BLaER1 (cell line): Measurements from ENCODE around the gene MPO.

Source experiments
- H3K27ac ChIP-seq: shearing (Covaris generic); formaldehyde crosslinking; 2 replicates; pipeline ENCODE4 v1.8.1; 2022
- H3K27me3 ChIP-seq: shearing (Covaris generic); formaldehyde crosslinking; 2 replicates; pipeline ENCODE4 v1.8.1; 2022
- H3K36me3 ChIP-seq: shearing (Covaris generic); formaldehyde crosslinking; 2 replicates; pipeline ENCODE4 v1.8.1; 2022
- H3K4me1 ChIP-seq: shearing (Covaris generic); formaldehyde crosslinking; 2 replicates; pipeline ENCODE4 v1.8.1; 2022
- H3K4me2 ChIP-seq: shearing (Covaris generic); formaldehyde crosslinking; 2 replicates; pipeline ENCODE4 v1.8.1; 2022
- H3K4me3 ChIP-seq: shearing (Covaris generic); formaldehyde crosslinking; 2 replicates; pipeline ENCODE4 v1.8.1; 2022
- H3K9ac ChIP-seq: shearing (Covaris generic); formaldehyde crosslinking; 2 replicates; pipeline ENCODE4 v1.8.1; 2022
- H3K9me3 ChIP-seq: shearing (Covaris generic); formaldehyde crosslinking; 2 replicates; pipeline ENCODE4 v1.8.1; 2022
- H4K20me1 ChIP-seq: shearing (Covaris generic); formaldehyde crosslinking; 2 replicates; pipeline ENCODE4 v1.8.1; 2022
- Cebpa-rat ChIP-seq: shearing (Covaris generic); IDR thresholded peaks from 2 replicates; pipeline ENCODE4 v1.8.1; 2022

Gene MPO

GRCh38 chr17:58249270-58250133, 31.2 kb downstream of the MPO start:
- peaks cover 17% of the 10 kb centered on the region for H3K27me3 ChIP-seq
- H3K4me3 ChIP-seq = peak overlapping the region; percentile 66
- H3K27ac ChIP-seq = peak overlapping the region; percentile 69
- no peaks in the 10 kb centered on the region for H3K9me3 ChIP-seq
- H3K9ac ChIP-seq = peak overlapping the region; percentile 77
- no peaks in the 10 kb centered on the region for H3K36me3 ChIP-seq
- TF ChIP-seq Cebpa-rat = no peak
- peaks cover 13% of the 10 kb centered on the region for H3K4me1 ChIP-seq
- H4K20me1 ChIP-seq = no peaks in the 10 kb centered on the region
- H3K4me2 ChIP-seq = peak overlapping the region; percentile 95

- TF ChIP-seq Cebpa-rat = no peak
- Histone ChIP-seq H3K27me3 (peaks cover 17% of the 10 kb centered on the region), H3K9ac (peak overlapping the region; percentile 77; the same call in 1 of the 2 replicates), H3K4me2 (peak overlapping the region; percentile 95), H3K9me3 (no peaks in the 10 kb centered on the region), H3K27ac (peak overlapping the region; percentile 69), H3K36me3 (no peaks in the 10 kb centered on the region), H3K4me1 (peaks cover 13% of the 10 kb centered on the region), H4K20me1 (no peaks in the 10 kb centered on the region), H3K4me3 (peak overlapping the region; percentile 66)
Observed at GRCh38 chr17:58248955-58249269, 31.8 kb downstream of the MPO start.

DNA sequence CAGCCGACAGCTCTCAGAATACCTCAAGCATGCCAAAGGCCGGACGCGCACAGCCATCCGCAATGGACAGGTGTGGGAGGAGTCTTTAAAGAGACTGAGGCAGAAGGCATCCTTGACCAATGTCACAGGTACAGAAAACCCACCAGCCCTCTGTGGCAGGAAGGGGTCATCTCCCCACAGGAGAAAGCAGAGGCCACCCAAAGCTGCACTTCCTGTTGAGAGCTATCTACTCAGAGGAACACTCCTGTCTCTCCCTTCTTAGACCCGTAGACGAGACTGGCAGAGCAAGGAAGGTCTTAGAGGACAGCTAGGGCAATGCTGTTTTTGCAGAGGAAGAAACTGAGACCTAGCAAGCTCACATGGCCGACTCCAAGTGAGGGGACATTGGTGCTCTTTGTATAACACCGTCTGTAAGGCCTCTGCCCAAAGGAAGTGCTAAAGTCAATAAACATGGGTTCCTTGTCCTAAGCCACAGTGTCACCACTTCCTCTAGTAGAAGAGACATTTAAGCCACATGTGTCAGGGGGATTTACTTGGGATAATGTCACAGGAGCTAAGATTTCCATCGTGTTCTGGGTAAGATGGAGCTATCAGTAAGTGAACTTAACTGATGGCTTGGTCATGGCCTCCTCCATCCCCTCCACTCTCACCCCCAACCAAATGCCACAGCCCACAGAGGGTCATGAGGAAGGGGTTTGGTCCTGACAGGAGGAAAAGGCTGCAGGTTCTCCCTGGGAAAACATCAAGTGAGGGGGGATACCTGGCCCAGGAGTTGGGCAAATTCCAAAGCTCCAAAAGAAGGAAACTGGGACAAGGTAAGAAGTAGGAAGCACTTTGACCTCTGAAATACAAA, 33.0 kb downstream of the MPO start:
- Histone ChIP-seq H3K9me3 (no peaks in the 10 kb centered on the region), H4K20me1 (no peaks in the 10 kb centered on the region), H3K9ac (no peak overlapping the region), H3K4me3 (no peak overlapping the region), H3K4me1 (peaks cover 18% of the 10 kb centered on the region), H3K4me2 (peak overlapping the region; percentile 7; the same call in 1 of the 2 replicates), H3K27me3 (peaks cover 17% of the 10 kb centered on the region), H3K36me3 (no peaks in the 10 kb centered on the region), H3K27ac (no peak overlapping the region)
- TF ChIP-seq Cebpa-rat = no peak

DNA sequence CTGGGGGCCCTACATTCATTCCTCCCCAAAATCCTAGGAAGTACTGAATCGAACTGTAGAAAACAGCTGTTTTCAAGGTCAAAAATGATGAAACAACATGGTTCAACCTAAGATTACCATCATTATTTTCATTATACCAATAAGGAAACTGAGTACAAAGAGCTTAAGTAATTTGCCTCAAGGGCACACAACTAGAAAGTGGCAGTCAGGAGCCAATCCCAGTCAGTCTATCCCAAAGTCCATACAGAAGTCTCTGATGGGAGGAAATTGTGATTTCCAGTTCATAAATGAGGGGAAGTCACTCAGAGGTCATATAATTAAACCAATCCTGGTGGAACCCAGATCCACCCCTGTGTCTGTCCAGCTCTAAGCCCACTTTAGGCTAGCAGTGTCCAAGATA, 34.0 kb downstream of the MPO start:
- Histone ChIP-seq H3K9ac (no peak overlapping the region), H3K9me3 (no peaks in the 10 kb centered on the region), H4K20me1 (no peaks in the 10 kb centered on the region), H3K4me3 (no peak overlapping the region), H3K27ac (no peak overlapping the region), H3K4me2 (no peak overlapping the region), H3K36me3 (no peaks in the 10 kb centered on the region), H3K4me1 (peaks cover 27% of the 10 kb centered on the region), H3K27me3 (peaks cover 17% of the 10 kb centered on the region)
- TF ChIP-seq Cebpa-rat = no peak

DNA sequence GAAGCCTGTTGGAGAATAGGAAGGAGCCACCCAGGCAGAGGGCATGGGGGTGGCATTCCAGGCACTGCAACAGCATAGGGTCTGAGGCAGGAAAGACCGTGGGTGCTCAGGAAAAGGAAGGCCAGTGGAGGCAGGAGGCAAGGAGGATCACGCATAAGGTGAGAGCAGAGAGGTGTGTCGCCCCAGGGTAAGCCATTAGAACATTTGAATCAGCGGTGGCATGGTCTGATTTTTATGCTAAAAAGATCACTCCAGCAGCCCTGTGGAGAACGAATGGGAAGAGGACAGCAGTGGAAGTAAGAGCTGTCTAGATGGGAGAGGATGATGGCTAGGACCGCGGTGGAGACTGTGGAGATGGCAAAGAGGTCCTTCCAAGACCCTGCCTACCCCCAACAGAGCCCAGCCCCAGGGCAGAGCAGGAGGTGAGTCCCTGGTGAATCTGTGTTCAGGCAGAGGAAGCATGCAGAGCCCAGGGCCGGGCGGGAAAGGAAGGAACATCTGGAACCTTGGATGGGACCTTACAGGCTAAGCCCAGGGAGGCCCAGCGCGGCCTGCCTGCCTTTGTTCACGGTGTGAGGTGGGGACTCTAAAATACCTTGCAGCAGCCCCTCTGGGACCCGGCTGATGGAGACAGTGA, 34.5 kb downstream of the MPO start:
- TF ChIP-seq Cebpa-rat = no peak
- Histone ChIP-seq H3K27me3 (peaks cover 17% of the 10 kb centered on the region), H3K9ac (no peak overlapping the region), H3K27ac (no peak overlapping the region), H3K4me3 (no peak overlapping the region), H4K20me1 (no peaks in the 10 kb centered on the region), H3K36me3 (no peaks in the 10 kb centered on the region), H3K9me3 (no peaks in the 10 kb centered on the region), H3K4me2 (no peak overlapping the region), H3K4me1 (peaks cover 28% of the 10 kb centered on the region)

GRCh38 chr17:58245428-58246103, 35.2 kb downstream of the MPO start:
- H3K9me3 ChIP-seq = no peaks in the 10 kb centered on the region
- no peaks in the 10 kb centered on the region for H4K20me1 ChIP-seq
- H3K4me3 ChIP-seq = no peak overlapping the region
- H3K27me3 ChIP-seq = peaks cover 17% of the 10 kb centered on the region
- no peak overlapping the region for H3K9ac ChIP-seq
- peaks cover 28% of the 10 kb centered on the region for H3K4me1 ChIP-seq
- H3K36me3 ChIP-seq = no peaks in the 10 kb centered on the region
- H3K4me2 ChIP-seq = no peak overlapping the region
- H3K27ac ChIP-seq = no peak overlapping the region
- no peak for TF ChIP-seq Cebpa-rat

DNA sequence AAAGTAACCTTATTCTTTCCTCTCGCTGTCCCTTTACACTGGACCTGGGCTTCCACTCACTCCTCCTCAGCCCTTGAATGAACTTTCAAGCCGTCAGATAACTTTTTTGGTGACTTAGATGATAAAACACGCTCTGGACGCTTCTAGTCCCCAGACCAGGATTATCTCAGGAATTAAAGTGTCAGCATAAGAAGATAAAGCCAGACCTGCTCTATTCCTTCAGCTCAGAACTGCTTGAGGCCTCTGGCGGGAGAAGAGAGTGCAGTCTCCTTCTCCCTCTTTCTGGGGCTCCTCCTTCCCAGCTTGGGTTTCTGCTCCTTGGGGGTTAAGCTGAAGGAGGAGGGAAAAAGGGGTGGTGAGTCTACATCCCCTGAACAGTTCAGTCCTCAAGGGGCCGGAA, 35.8 kb downstream of the MPO start:
- Histone ChIP-seq H3K4me2 (no peak overlapping the region), H3K9ac (no peak overlapping the region), H3K27ac (no peak overlapping the region), H3K36me3 (no peaks in the 10 kb centered on the region), H3K4me3 (no peak overlapping the region), H4K20me1 (no peaks in the 10 kb centered on the region), H3K4me1 (peaks cover 28% of the 10 kb centered on the region), H3K9me3 (no peaks in the 10 kb centered on the region), H3K27me3 (peaks cover 17% of the 10 kb centered on the region)
- TF ChIP-seq Cebpa-rat = no peak

GRCh38 chr17:58242171-58242784, 38.5 kb downstream of the MPO start:
- H3K27me3 ChIP-seq = no peaks in the 10 kb centered on the region
- TF ChIP-seq Cebpa-rat = no peak
- H3K4me1 ChIP-seq = peaks cover 14% of the 10 kb centered on the region
- no peak overlapping the region for H3K27ac ChIP-seq
- H3K4me2 ChIP-seq = peak overlapping the region; percentile 47
- no peaks in the 10 kb centered on the region for H3K9me3 ChIP-seq
- no peak overlapping the region for H3K4me3 ChIP-seq
- H4K20me1 ChIP-seq = no peaks in the 10 kb centered on the region
- H3K36me3 ChIP-seq = no peaks in the 10 kb centered on the region
- no peak overlapping the region for H3K9ac ChIP-seq

DNA sequence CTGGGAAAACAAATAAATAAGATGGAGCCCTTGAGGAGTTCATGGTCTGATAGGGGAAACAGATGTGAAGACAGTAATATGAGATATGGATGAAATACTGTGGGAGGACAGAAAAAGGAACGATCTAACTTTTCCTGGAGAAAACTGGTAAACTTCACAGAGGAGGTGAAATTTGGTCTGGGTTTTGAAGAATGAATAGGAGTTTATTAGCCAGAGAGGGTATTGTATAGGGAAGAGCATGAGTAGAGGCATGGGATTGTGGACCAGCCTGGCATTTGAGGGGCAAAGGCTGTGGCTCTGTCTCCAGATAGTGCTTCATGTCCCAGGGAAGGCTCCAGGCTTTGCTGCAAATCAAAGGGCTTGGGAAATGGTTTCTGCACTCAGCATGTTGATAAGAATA, 40.7 kb downstream of the MPO start:
- Histone ChIP-seq H3K27me3 (no peaks in the 10 kb centered on the region), H3K27ac (no peak overlapping the region)
- TF ChIP-seq Cebpa-rat = no peak

More for the DNA sequence above, 40.7 kb downstream of the MPO start:
- Histone ChIP-seq H3K4me3 (no peak overlapping the region), H3K4me2 (no peak overlapping the region), H3K4me1 (peaks cover 14% of the 10 kb centered on the region), H3K9me3 (no peaks in the 10 kb centered on the region), H3K9ac (no peak overlapping the region), H3K36me3 (no peaks in the 10 kb centered on the region), H4K20me1 (no peaks in the 10 kb centered on the region)
